GM12878 (cell line): ENCODE results near the gene CCL4L2. TPM values are rescaled to one million over a fixed set of nuclear protein-coding genes. Genes with fewer than 3 reads are reported as not detected.

Experiments used
- ATAC-seq: fragments of 200-7000 bp; cut with Tn5 transposase; 3 replicates; pipeline ENCODE4 v1.9.1; 2020; ENCODE audit warnings: mild to moderate bottlenecking, moderate library complexity
- BruUV-seq: library from RNA; stranded (reverse); fragments of 400-500 nt; replicated peaks from 2 replicates; lab custom pipeline; 2021; lab: Mats Ljungman, UMichigan
- CTCF ChIA-PET: fragments of 300-600 bp; sonication (Branson Sonifier 250); formaldehyde crosslinking; extraction: SDS; loops from one replicate; lab custom pipeline; 2021; ENCODE audit warnings: inconsistent platforms; lab: Yijun Ruan, JAX
- POLR2A ChIA-PET: fragments of 350-600 bp; formaldehyde crosslinking; extraction: SDS; loops from one replicate; lab custom pipeline; 2021; ENCODE audit warnings: inconsistent platforms; lab: Charles Lee
- RAD21 ChIA-PET: fragments of 300-600 bp; sonication (Branson Sonifier 250); formaldehyde crosslinking; loops from one replicate; lab custom pipeline; 2023; ENCODE audit warnings: antibody characterized with exemption; ENCODE audit not compliant: unreplicated experiment; lab: Charles Lee
- SMC1A ChIA-PET: fragments of 300-600 bp; sonication (Branson Sonifier 250); formaldehyde crosslinking; loops from one replicate; lab custom pipeline; 2023; ENCODE audit not compliant: unreplicated experiment, uncharacterized antibody; lab: Charles Lee
- DNase-seq: peaks from one replicate; pipeline ENCODE4 v3.0.0-alpha.2; 2011; ENCODE audit warnings: low read depth, low spot score
- FAIRE-seq: peaks from 3 replicates; lab custom pipeline; 2011; peaks lifted over from hg19 to GRCh38; lab: Jason Lieb, UNC
- H2AFZ ChIP-seq: 2 replicates; pipeline ENCODE4 v1.6.0; 2011; ENCODE audit warnings: low read depth, low read length, control low read depth; ENCODE audit not compliant: control insufficient read depth
- H3K27ac ChIP-seq: 2 replicates; pipeline ENCODE4 v1.5.1; 2011; ENCODE audit warnings: control low read depth; ENCODE audit not compliant: control insufficient read depth, insufficient read depth
- H3K27me3 ChIP-seq, 2 experiments: replicated peaks in 1 of 2; 2 replicates each; pipeline versions ENCODE4 v1.6.0 to v1.6.1; 2011; ENCODE audit warnings: low read length in 1 of 2; ENCODE audit not compliant: control insufficient read depth in 2 of 2, insufficient read depth in 2 of 2
- H3K36me3 ChIP-seq, 2 experiments: 2 replicates each; pipeline ENCODE4 v1.5.1; 2011; ENCODE audit warnings: low read length in 1 of 2; ENCODE audit not compliant: control insufficient read depth in 2 of 2, insufficient read depth in 2 of 2
- H3K4me1 ChIP-seq: 2 replicates; pipeline ENCODE4 v1.6.1; 2011; ENCODE audit warnings: mild to moderate bottlenecking, low read length, moderate library complexity, mixed read lengths; ENCODE audit not compliant: control insufficient read depth, insufficient read depth
- H3K4me2 ChIP-seq: 2 replicates; pipeline ENCODE4 v1.6.0; 2011; ENCODE audit warnings: control low read depth; ENCODE audit not compliant: control insufficient read depth, insufficient read depth
- H3K4me3 ChIP-seq: fragments of 200-600 bp; sonication (generic); 2 replicates; pipeline ENCODE4 v1.5.1; 2016
- H3K79me2 ChIP-seq: 2 replicates; pipeline ENCODE4 v1.6.0; 2011; ENCODE audit warnings: low read length; ENCODE audit not compliant: control insufficient read depth, insufficient read depth
- H3K9ac ChIP-seq: 2 replicates; pipeline ENCODE4 v1.8.0; 2011; ENCODE audit warnings: low read length, control low read depth, mixed read lengths; ENCODE audit not compliant: control insufficient read depth, insufficient read depth
- H3K9me3 ChIP-seq: replicated peaks from 3 replicates; pipeline ENCODE4 v1.5.1; 2011; ENCODE audit warnings: mild to moderate bottlenecking, low read length; ENCODE audit not compliant: control insufficient read depth, insufficient read depth
- H4K20me1 ChIP-seq: 2 replicates; pipeline ENCODE4 v1.6.0; 2011; ENCODE audit not compliant: control insufficient read depth, insufficient read depth
- BACH1 ChIP-seq: fragments of 450-650 bp; IDR thresholded peaks from 2 replicates; pipeline ENCODE4 v1.6.1; 2017; ENCODE audit warnings: mild to moderate bottlenecking, borderline replicate concordance
- CREM ChIP-seq: IDR thresholded peaks from 2 replicates; pipeline ENCODE4 v1.6.1; 2014; ENCODE audit warnings: antibody characterized with exemption, low read depth
- DPF2 ChIP-seq: fragments of 450-650 bp; IDR thresholded peaks from 2 replicates; pipeline ENCODE4 v1.6.1; 2017; ENCODE audit warnings: mild to moderate bottlenecking
- EED ChIP-seq: sonication (generic); IDR thresholded peaks from 2 replicates; pipeline ENCODE4 v1.6.1; 2016; ENCODE audit warnings: antibody characterized with exemption, low read depth
- FOXK2 ChIP-seq: fragments of 450-650 bp; IDR thresholded peaks from 2 replicates; pipeline ENCODE4 v1.6.1; 2017; ENCODE audit warnings: mild to moderate bottlenecking, moderate library complexity
- GATAD2B ChIP-seq: fragments of 450-650 bp; conservative IDR thresholded peaks from 2 replicates; pipeline ENCODE4 v1.6.1; 2017; ENCODE audit warnings: low read depth, mild to moderate bottlenecking, moderate library complexity
- JUND ChIP-seq: IDR thresholded peaks from 2 replicates; pipeline ENCODE4 v1.6.1; 2012; ENCODE audit warnings: low read depth, mild to moderate bottlenecking, low read length, improper control_type of control experiment, moderate library complexity
- KLF5 ChIP-seq: fragments of 450-650 bp; IDR thresholded peaks from 2 replicates; pipeline ENCODE4 v1.6.1; 2014; ENCODE audit warnings: mild to moderate bottlenecking; ENCODE audit not compliant: partially characterized antibody
- NR2C2 ChIP-seq: IDR thresholded peaks from 2 replicates; pipeline ENCODE4 v1.6.1; 2011; ENCODE audit warnings: borderline replicate concordance, low read depth; ENCODE audit not compliant: control insufficient read depth, insufficient read length
- NRF1 ChIP-seq: conservative IDR thresholded peaks from 2 replicates; pipeline ENCODE4 v1.6.1; 2011; ENCODE audit warnings: mild to moderate bottlenecking, low read depth, low read length, improper control_type of control experiment
- PKNOX1 ChIP-seq: fragments of 450-650 bp; IDR thresholded peaks from 2 replicates; pipeline ENCODE4 v1.6.1; 2016; ENCODE audit warnings: mild to moderate bottlenecking
- PRDM15 ChIP-seq: fragments of 450-650 bp; formaldehyde crosslinking; IDR thresholded peaks from 2 replicates; pipeline ENCODE4 v1.4.0; 2020; ENCODE audit warnings: mild to moderate bottlenecking, moderate library complexity
- SREBF1 ChIP-seq: IDR thresholded peaks from 2 replicates; pipeline ENCODE4 v1.6.1; 2012; ENCODE audit warnings: mild to moderate bottlenecking, low read length
- SRF ChIP-seq, 2 experiments: IDR thresholded peaks; 2 replicates each; pipeline ENCODE4 v1.6.1; 2011; ENCODE audit warnings: low read depth in 2 of 2, low read length in 2 of 2, mild to moderate bottlenecking in 1 of 2, moderate library complexity in 1 of 2
- STAT3 ChIP-seq: IDR thresholded peaks from 2 replicates; pipeline ENCODE4 v1.6.1; 2011; ENCODE audit warnings: low read depth, low read length, improper control_type of control experiment
- ZNF592 ChIP-seq: fragments of 450-650 bp; IDR thresholded peaks from 2 replicates; pipeline ENCODE4 v1.6.1; 2017; ENCODE audit warnings: mild to moderate bottlenecking, moderate library complexity
- WGBS: methylation state at CpG from one replicate; pipeline ENCODE4 v1.1.6; 2016; ENCODE audit warnings: low lambda C conversion rate; ENCODE audit not compliant: insufficient replicate concordance, insufficient coverage; ENCODE audit errors: missing lambda C conversion rate; 5-methylcytosine and 5-hydroxymethylcytosine counted together
- in situ Hi-C: fragments of 300-500 bp; cut with MboI; formaldehyde crosslinking; loops from 9 replicates; pipeline ENCODE4 v1.14.3; 2018; ENCODE audit warnings: mixed read lengths
- intact Hi-C: fragments of 100-400 bp; cut with micrococcal nuclease; formaldehyde crosslinking; loops from one replicate; pipeline ENCODE4 v1.14.2; 2022; ENCODE audit not compliant: unreplicated experiment
- polyA plus RNA-seq, 11 experiments: library from polyadenylated mRNA; depleted of rRNA in 4 of 11; unstranded in 6 of 11; stranded (reverse) in 5 of 11; fragments of >200 nt; fragmentation: Nextera tagmentation in 4 of 11; fragmentation: Illumina TruSeq in 1 of 11; extraction: Ambion mirVana in 4 of 11; extraction: Trizol in 1 of 11; gene quantifications; 1 replicate in 1 of 11; 2 replicates in 10 of 11; pipeline versions ENCODE4 v1.2.1 to v1.2.3, GENCODE V29; 2011 to 2016; ENCODE audit warnings: inconsistent platforms in 2 of 11, missing spikeins in 2 of 11, low read depth in 1 of 11
- total RNA-seq, 4 experiments: library from RNA; depleted of rRNA in 3 of 4; stranded (reverse); fragments of >200 nt in 3 of 4; fragmentation: Illumina TruSeq in 1 of 4; extraction: Trizol in 1 of 4; gene quantifications; 2 replicates each; pipeline versions ENCODE4 v1.2.1 to v1.2.3, GENCODE V29; 2013 to 2021

The CCL4L2 gene
- total and polyA plus RNA-seq, 10 of the 15 experiments (the other 5 are each of a cell fraction or from before 2014, with no cell fraction given) = 2.3 to 275 (median 14.5) TPM

GRCh38 chr17:36182176-36183000, 28.5 kb upstream of the CCL4L2 start:
- Histone ChIP-seq H3K4me3 (no peak overlapping the region), H2AFZ (no peak overlapping the region), H3K36me3 (no peaks in the 10 kb centered on the region), H3K4me2 (no peak overlapping the region), H4K20me1 (no peaks in the 10 kb centered on the region), H3K9me3 (no peaks in the 10 kb centered on the region), H3K9ac (no peak overlapping the region), H3K27me3 (no peaks in the 10 kb centered on the region), H3K4me1 (no peaks in the 10 kb centered on the region), H3K27ac (no peak overlapping the region), H3K79me2 (no peaks in the 10 kb centered on the region)
- ChIA-PET SMC1A (interaction anchor here (0.6 kb wide), 1 partner anchor 10 kb away, joined by 3 read pairs; no protein-coding TSS in a partner anchor), RAD21 (interaction anchor here (1.5 kb wide), 1 partner anchor 29 kb away, joined by 3 read pairs; no protein-coding TSS in a partner anchor), POLR2A (no interaction called here), CTCF (no interaction called here)
- DNase-seq = no peak
- WGBS = 70% methylated on average over 12 of the region's 48 CpGs
- no peak for FAIRE-seq
- ATAC-seq = no peak
- in situ Hi-C loops (no loop called here), intact Hi-C loops (no loop called here)
- BruUV-seq = no TSS peak
- no peak for TF ChIP-seq SRF (IDR thresholded peaks at IDR 0.05; ENCODE audit: low read depth in 2 of 2, low read length in 2 of 2)
- no peak for TF ChIP-seq NR2C2
- TF ChIP-seq JUND = no peak
- no peak for TF ChIP-seq PKNOX1
- TF ChIP-seq EED = no peak
- no peak for TF ChIP-seq ZNF592
- no peak for TF ChIP-seq STAT3
- no peak for TF ChIP-seq BACH1
- no peak for TF ChIP-seq PRDM15 (CRISPR knock-in tag)
- no peak for TF ChIP-seq CREM
- no peak for TF ChIP-seq FOXK2
- TF ChIP-seq SREBF1 = no peak
- TF ChIP-seq DPF2 = no peak
- TF ChIP-seq KLF5 = no peak
- TF ChIP-seq GATAD2B = no peak
- TF ChIP-seq NRF1 = no peak
